Brain microvascular endothelial cell (primary cell): ENCODE results near the gene GPRC5C.

ENCODE experiments used
- DNase-seq: peaks from one replicate; pipeline ENCODE4 v3.0.0-alpha.2; 2020
- H3K27ac ChIP-seq: fragments of 250-450 bp; sonication (Bioruptor Pico); 2 replicates; pipeline ENCODE4 v1.5.1; 2020; ENCODE audit warnings: mild to moderate bottlenecking, moderate library complexity
- H3K27me3 ChIP-seq: fragments of 250-450 bp; sonication (Bioruptor Pico); replicated peaks from 2 replicates; pipeline ENCODE4 v1.5.1; 2020; ENCODE audit warnings: mild to moderate bottlenecking
- H3K36me3 ChIP-seq: fragments of 250-450 bp; sonication (Bioruptor Pico); replicated peaks from 2 replicates; pipeline ENCODE4 v1.5.1; 2020; ENCODE audit warnings: mild to moderate bottlenecking
- H3K4me3 ChIP-seq: 2 replicates; pipeline ENCODE4 v1.5.1; 2011; ENCODE audit warnings: low read depth, mild to moderate bottlenecking, control low read depth, low read length, moderate library complexity
- in situ Hi-C: cut with HindIII; loops from 2 replicates; pipeline ENCODE4 v1.10.0; 2017; ENCODE audit warnings: low sequenced_read_pairs, low pct_ligation_motif_present
- TF ChIP-seq, protein P1 (sequence below): IDR thresholded peaks from 2 replicates; pipeline ENCODE4 v1.5.1; 2011; ENCODE audit warnings: low read depth, mild to moderate bottlenecking, moderate library complexity, low read length, control low read depth, inconsistent platforms; ENCODE audit errors: missing control alignments

Gene GPRC5C

DNA sequence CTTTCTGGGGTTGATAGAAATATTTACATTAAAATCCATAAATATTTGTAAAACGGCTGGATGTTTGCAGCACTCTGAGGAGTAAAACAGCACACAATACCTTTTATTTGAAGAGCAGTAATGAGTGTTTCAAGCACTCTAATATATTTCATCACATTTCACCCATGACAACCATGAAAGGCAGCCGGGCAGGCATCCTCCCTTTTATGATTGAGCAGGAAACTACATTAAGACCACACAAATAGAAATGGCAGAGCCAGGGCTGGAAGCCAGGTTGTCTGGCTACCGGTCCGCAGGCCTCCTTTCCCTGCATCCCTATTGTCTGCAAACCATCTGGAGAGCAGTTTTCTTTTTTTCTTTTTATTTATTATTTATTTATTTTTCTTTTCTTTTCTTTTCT lies 23.1 kb upstream of the GPRC5C start:
- TF ChIP-seq, protein P1, sequence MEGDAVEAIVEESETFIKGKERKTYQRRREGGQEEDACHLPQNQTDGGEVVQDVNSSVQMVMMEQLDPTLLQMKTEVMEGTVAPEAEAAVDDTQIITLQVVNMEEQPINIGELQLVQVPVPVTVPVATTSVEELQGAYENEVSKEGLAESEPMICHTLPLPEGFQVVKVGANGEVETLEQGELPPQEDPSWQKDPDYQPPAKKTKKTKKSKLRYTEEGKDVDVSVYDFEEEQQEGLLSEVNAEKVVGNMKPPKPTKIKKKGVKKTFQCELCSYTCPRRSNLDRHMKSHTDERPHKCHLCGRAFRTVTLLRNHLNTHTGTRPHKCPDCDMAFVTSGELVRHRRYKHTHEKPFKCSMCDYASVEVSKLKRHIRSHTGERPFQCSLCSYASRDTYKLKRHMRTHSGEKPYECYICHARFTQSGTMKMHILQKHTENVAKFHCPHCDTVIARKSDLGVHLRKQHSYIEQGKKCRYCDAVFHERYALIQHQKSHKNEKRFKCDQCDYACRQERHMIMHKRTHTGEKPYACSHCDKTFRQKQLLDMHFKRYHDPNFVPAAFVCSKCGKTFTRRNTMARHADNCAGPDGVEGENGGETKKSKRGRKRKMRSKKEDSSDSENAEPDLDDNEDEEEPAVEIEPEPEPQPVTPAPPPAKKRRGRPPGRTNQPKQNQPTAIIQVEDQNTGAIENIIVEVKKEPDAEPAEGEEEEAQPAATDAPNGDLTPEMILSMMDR, result no peak

DNA sequence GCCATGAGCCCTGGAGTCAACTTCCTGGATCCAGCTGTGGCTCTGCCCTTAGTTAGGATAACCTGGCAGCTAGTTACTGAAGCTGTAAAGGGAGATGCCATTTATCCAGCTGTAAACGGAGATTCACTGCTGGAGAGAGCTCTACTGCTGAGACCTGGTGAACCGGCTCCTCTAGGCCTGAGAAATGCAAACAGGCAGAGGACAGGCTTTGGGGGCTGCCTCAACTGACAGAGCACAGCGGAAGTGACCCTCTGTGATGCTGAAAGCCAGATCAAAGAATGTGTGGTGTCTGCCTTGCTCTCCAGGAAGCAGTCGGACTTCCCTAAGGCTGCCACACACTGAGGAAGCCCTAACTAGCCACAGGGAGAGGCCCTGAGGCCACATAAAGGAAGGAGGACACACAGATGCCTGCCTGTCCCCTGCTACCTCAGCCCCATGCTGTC lies 21.9 kb upstream of the GPRC5C start:
- H3K27ac ChIP-seq, result no peak overlapping the region
- no peak for DNase-seq
- no peaks in the 10 kb centered on the region for H3K27me3 ChIP-seq
- H3K36me3 ChIP-seq, result no peaks in the 10 kb centered on the region
- in situ Hi-C loops, result no loop called here
- no peak overlapping the region for H3K4me3 ChIP-seq
- TF ChIP-seq, protein P1, result no peak

More for the DNA sequence above, 23.1 kb upstream of the GPRC5C start:
- no peak overlapping the region for H3K4me3 ChIP-seq
- no peak for DNase-seq
- no peak overlapping the region for H3K27ac ChIP-seq
- H3K36me3 ChIP-seq, result no peaks in the 10 kb centered on the region
- H3K27me3 ChIP-seq, result no peaks in the 10 kb centered on the region
- in situ Hi-C loops, result no loop called here

- no peaks in the 10 kb centered on the region for H3K36me3 ChIP-seq
- no peaks in the 10 kb centered on the region for H3K27me3 ChIP-seq
- no peak overlapping the region for H3K27ac ChIP-seq
- in situ Hi-C loops, result no loop called here
- H3K4me3 ChIP-seq, result no peak overlapping the region
- TF ChIP-seq, protein P1, result no peak
- DNase-seq, result no peak
Observed at GRCh38 chr17:74412581-74412980, 19.3 kb upstream of the GPRC5C start.

DNA sequence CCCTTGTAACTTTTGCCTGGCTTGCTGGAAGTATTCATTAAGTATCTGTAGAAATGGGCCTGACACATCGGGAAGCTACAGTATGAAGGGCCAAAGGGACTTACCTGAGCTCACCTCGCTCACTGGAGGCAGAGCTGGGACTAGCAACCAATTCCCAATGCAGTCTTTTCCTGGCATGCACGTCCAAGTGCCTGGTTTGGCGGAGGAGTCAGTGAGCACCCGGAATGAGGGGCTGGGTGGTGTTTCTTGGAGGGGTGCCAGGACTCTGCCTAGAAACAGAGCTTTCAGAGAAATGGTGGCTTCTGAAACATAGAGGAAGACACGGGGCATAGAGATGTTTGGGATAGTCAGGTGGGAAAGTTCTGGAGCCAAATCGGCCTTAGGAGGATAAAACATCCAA lies 18.4 kb upstream of the GPRC5C start:
- DNase-seq, result no peak
- H3K27me3 ChIP-seq, result no peaks in the 10 kb centered on the region
- in situ Hi-C loops, result no loop called here
- H3K4me3 ChIP-seq, result no peak overlapping the region
- TF ChIP-seq, protein P1, result no peak
- H3K27ac ChIP-seq, result no peak overlapping the region
- no peaks in the 10 kb centered on the region for H3K36me3 ChIP-seq

- Histone ChIP-seq H3K27me3 (no peaks in the 10 kb centered on the region), H3K27ac (no peak overlapping the region), H3K36me3 (no peaks in the 10 kb centered on the region), H3K4me3 (no peak overlapping the region)
- DNase-seq, result no peak
- in situ Hi-C loops, result no loop called here
- TF ChIP-seq, protein P1, result no peak
Observed at GRCh38 chr17:74414510-74414909, 17.4 kb upstream of the GPRC5C start.
